ENCODE measurements around the gene ANKRD44.
"Not testable (repeated sequence)": the region's sequence is repeated elsewhere in the genome, so short reads cannot be mapped to it uniquely, and the experiment has no call there.

The ANKRD44 gene

GRCh38 chr2:197088694-197089093 lies 221.9 kb downstream of the ANKRD44 start:
- in situ Hi-C loops (cut with MboI; ENCODE audit: low sequenced_read_pairs), result no loop called here

- in situ Hi-C loops (cut with MboI; ENCODE audit: low sequenced_read_pairs), result no loop called here
Observed at GRCh38 chr2:197086500-197086899, 224.1 kb downstream of the ANKRD44 start.

- in situ Hi-C loops (cut with MboI; ENCODE audit: low sequenced_read_pairs), result no loop called here
Observed at GRCh38 chr2:197085665-197086064, 224.9 kb downstream of the ANKRD44 start.

- in situ Hi-C loops (cut with MboI; ENCODE audit: low sequenced_read_pairs), result no loop called here
Observed at GRCh38 chr2:197081294-197081693, 229.3 kb downstream of the ANKRD44 start.

GRCh38 chr2:197080578-197081216 lies 229.9 kb downstream of the ANKRD44 start:
- in situ Hi-C loops (cut with MboI; ENCODE audit: low sequenced_read_pairs), result no loop called here

GRCh38 chr2:197079832-197080555 lies 230.6 kb downstream of the ANKRD44 start:
- in situ Hi-C loops (cut with MboI; ENCODE audit: low sequenced_read_pairs), result no loop called here

GRCh38 chr2:197079414-197079813 lies 231.2 kb downstream of the ANKRD44 start:
- in situ Hi-C loops (cut with MboI; ENCODE audit: low sequenced_read_pairs), result no loop called here

- in situ Hi-C loops (cut with MboI; ENCODE audit: low sequenced_read_pairs), result no loop called here
Observed at GRCh38 chr2:197078535-197078934, 232.0 kb downstream of the ANKRD44 start.

GRCh38 chr2:197077336-197077735 lies 233.2 kb downstream of the ANKRD44 start:
- in situ Hi-C loops (cut with MboI; ENCODE audit: low sequenced_read_pairs), result no loop called here

GRCh38 chr2:197076652-197077051 lies 233.9 kb downstream of the ANKRD44 start:
- in situ Hi-C loops (cut with MboI; ENCODE audit: low sequenced_read_pairs), result no loop called here

- in situ Hi-C loops (cut with MboI; ENCODE audit: low sequenced_read_pairs), result no loop called here
Observed at GRCh38 chr2:197075754-197076337, 234.7 kb downstream of the ANKRD44 start.

- in situ Hi-C loops (cut with MboI; ENCODE audit: low sequenced_read_pairs), result no loop called here
Observed at GRCh38 chr2:197075281-197075680, 235.3 kb downstream of the ANKRD44 start.

- in situ Hi-C loops (cut with MboI; ENCODE audit: low sequenced_read_pairs), result no loop called here
Observed at GRCh38 chr2:197073701-197074433, 236.7 kb downstream of the ANKRD44 start.

- in situ Hi-C loops (cut with MboI; ENCODE audit: low sequenced_read_pairs), result no loop called here
Observed at GRCh38 chr2:197073270-197073669, 237.3 kb downstream of the ANKRD44 start.

GRCh38 chr2:197072533-197072932 lies 238.0 kb downstream of the ANKRD44 start:
- in situ Hi-C loops (cut with MboI; ENCODE audit: low sequenced_read_pairs), result no loop called here

GRCh38 chr2:197071790-197072436 lies 238.7 kb downstream of the ANKRD44 start:
- in situ Hi-C loops (cut with MboI; ENCODE audit: low sequenced_read_pairs), result no loop called here

GRCh38 chr2:197071213-197071612 lies 239.4 kb downstream of the ANKRD44 start:
- in situ Hi-C loops (cut with MboI; ENCODE audit: low sequenced_read_pairs), result no loop called here

- in situ Hi-C loops (cut with MboI; ENCODE audit: low sequenced_read_pairs), result no loop called here
Observed at GRCh38 chr2:197069958-197070357, 240.6 kb downstream of the ANKRD44 start.

GRCh38 chr2:197062574-197062973 lies 248.0 kb downstream of the ANKRD44 start:
- in situ Hi-C loops (cut with MboI; ENCODE audit: low sequenced_read_pairs), result not testable (repeated sequence)

GRCh38 chr2:197059477-197059876 lies 251.1 kb downstream of the ANKRD44 start:
- in situ Hi-C loops (cut with MboI; ENCODE audit: low sequenced_read_pairs), result no loop called here

GRCh38 chr2:197058777-197059300 lies 251.7 kb downstream of the ANKRD44 start:
- in situ Hi-C loops (cut with MboI; ENCODE audit: low sequenced_read_pairs), result no loop called here

All from HL-60/S4 treated with retinoic acid at 250 ng/mL for 4 days and 3 days (cell line).